TTC549 (cell line): ENCODE results near the gene CALN1.
"Not testable (repeated sequence)": the region's sequence is repeated elsewhere in the genome, so short reads cannot be mapped to it uniquely, and the experiment has no call there.

ENCODE experiments used
- FAIRE-seq: peaks from 2 replicates; lab custom pipeline; 2012; peaks lifted over from hg19 to GRCh38; lab: Jason Lieb, UNC

CALN1 gene

GRCh38 chr7:72092769-72093168 lies 319.4 kb downstream of the CALN1 start:
- FAIRE-seq = no peak

- FAIRE-seq = no peak
These were observed 324.2 kb downstream of the CALN1 start for GRCh38 chr7:72087926-72088325.

- FAIRE-seq = no peak
These were observed 331.1 kb downstream of the CALN1 start for GRCh38 chr7:72080865-72081510.

- no peak for FAIRE-seq
These were observed 331.8 kb downstream of the CALN1 start for GRCh38 chr7:72080341-72080766.

GRCh38 chr7:72078856-72079255 lies 333.3 kb downstream of the CALN1 start:
- FAIRE-seq = no peak

- FAIRE-seq = no peak
These were observed 333.8 kb downstream of the CALN1 start for GRCh38 chr7:72078301-72078700.

- no peak for FAIRE-seq
These were observed 334.4 kb downstream of the CALN1 start for GRCh38 chr7:72077786-72078185.

- FAIRE-seq = no peak
These were observed 339.2 kb downstream of the CALN1 start for GRCh38 chr7:72072901-72073300.

- FAIRE-seq = no peak
These were observed 342.9 kb downstream of the CALN1 start for GRCh38 chr7:72069263-72069662.

- FAIRE-seq = not testable (repeated sequence)
These were observed 346.4 kb downstream of the CALN1 start for GRCh38 chr7:72065764-72066163.

- peak; percentile 41 for FAIRE-seq
These were observed 347.2 kb downstream of the CALN1 start for GRCh38 chr7:72064916-72065315.

- no peak for FAIRE-seq
These were observed 348.8 kb downstream of the CALN1 start for GRCh38 chr7:72063330-72063729.

GRCh38 chr7:72062666-72063065 lies 349.5 kb downstream of the CALN1 start:
- FAIRE-seq = no peak

- no peak for FAIRE-seq
These were observed 352.2 kb downstream of the CALN1 start for GRCh38 chr7:72059925-72060324.

- FAIRE-seq = no peak
These were observed 353.6 kb downstream of the CALN1 start for GRCh38 chr7:72058579-72058978.

- no peak for FAIRE-seq
These were observed 354.3 kb downstream of the CALN1 start for GRCh38 chr7:72057796-72058195.

GRCh38 chr7:72057231-72057630 lies 354.9 kb downstream of the CALN1 start:
- FAIRE-seq = no peak

GRCh38 chr7:72055426-72055825 lies 356.7 kb downstream of the CALN1 start:
- no peak for FAIRE-seq

GRCh38 chr7:72053292-72053691 lies 358.8 kb downstream of the CALN1 start:
- no peak for FAIRE-seq

GRCh38 chr7:72048420-72048819 lies 363.7 kb downstream of the CALN1 start:
- FAIRE-seq = no peak

- FAIRE-seq = no peak
These were observed 369.3 kb downstream of the CALN1 start for GRCh38 chr7:72042855-72043254.

- no peak for FAIRE-seq
These were observed 371.5 kb downstream of the CALN1 start for GRCh38 chr7:72040641-72041040.

- no peak for FAIRE-seq
These were observed 372.7 kb downstream of the CALN1 start for GRCh38 chr7:72039460-72039859.

- FAIRE-seq = no peak
These were observed 374.0 kb downstream of the CALN1 start for GRCh38 chr7:72038022-72038732.
